Activated naive CD8-positive, alpha-beta T cell treated with anti-CD3 and anti-CD28 coated beads, Interleukin-2, amount 10 ng/mL, durations not matched to agents 7 days and 5 days (primary cell): ENCODE results near the gene CACNA2D2. TPM values are rescaled to one million over a fixed set of nuclear protein-coding genes. Genes with fewer than 3 reads are reported as not detected.

Experiments
- ATAC-seq: fragments of 150-1000 bp; cut with Tn5 transposase; one replicate; pipeline ENCODE4 v1.10.0; 2021; ENCODE audit warnings: low read depth, moderate library complexity
- POLR2A ChIA-PET: fragments of 350-600 bp; sonication (Branson Sonifier 250); formaldehyde crosslinking; loops from one replicate; lab custom pipeline; 2021; ENCODE audit warnings: antibody characterized with exemption; lab: Charles Lee
- DNase-seq: peaks from one replicate; pipeline ENCODE4 v3.0.0; 2021
- H3K27ac Mint-ChIP-seq: one replicate; pipeline ENCODE4 v1.8.0; 2022; ENCODE audit warnings: mild to moderate bottlenecking, mixed read lengths
- H3K27me3 Mint-ChIP-seq: one replicate; pipeline ENCODE4 v1.8.0; 2022; ENCODE audit warnings: mild to moderate bottlenecking, moderate library complexity, mixed read lengths
- H3K36me3 Mint-ChIP-seq: one replicate; pipeline ENCODE4 v1.8.0; 2021; ENCODE audit warnings: mild to moderate bottlenecking, mixed read lengths
- H3K4me1 Mint-ChIP-seq: one replicate; pipeline ENCODE4 v1.8.0; 2021; ENCODE audit warnings: mixed read lengths
- H3K4me3 Mint-ChIP-seq: one replicate; pipeline ENCODE4 v1.8.0; 2022; ENCODE audit warnings: mild to moderate bottlenecking, moderate library complexity, mixed read lengths
- H3K9me3 Mint-ChIP-seq: one replicate; pipeline ENCODE4 v1.8.0; 2021; ENCODE audit warnings: mixed read lengths
- total RNA-seq, 2 experiments: library from RNA; stranded (reverse); gene quantifications; one replicate each; pipeline ENCODE4 v1.2.3, GENCODE V29; 2021

CACNA2D2 gene
- total RNA-seq, 2 experiments from 2014 or later, result 2.1 to 2.5 TPM

- peaks cover 2% of the 10 kb centered on the region for H3K4me1 Mint-ChIP-seq
- no peaks in the 10 kb centered on the region for H3K36me3 Mint-ChIP-seq
- DNase-seq (peak; percentile 55), ATAC-seq (peak; percentile 42)
- peaks cover 52% of the 10 kb centered on the region for H3K27me3 Mint-ChIP-seq
- POLR2A ChIA-PET, result interaction anchor here (1.3 kb wide), 2 partner anchors 12 to 100 kb away, joined by 3 read pairs; no protein-coding TSS in a partner anchor
- peak overlapping the region; percentile 49 for H3K4me3 Mint-ChIP-seq
- H3K9me3 Mint-ChIP-seq, result no peaks in the 10 kb centered on the region
- H3K27ac Mint-ChIP-seq, result no peak overlapping the region
These were observed 630 bp downstream of the CACNA2D2 start for GRCh38 chr3:50502584-50503423.

GRCh38 chr3:50502225-50502583 is 1.2 kb downstream of the CACNA2D2 start:
- peaks cover 49% of the 10 kb centered on the region for H3K27me3 Mint-ChIP-seq
- H3K36me3 Mint-ChIP-seq, result no peaks in the 10 kb centered on the region
- POLR2A ChIA-PET, result interaction anchor here (1.3 kb wide), 1 partner anchor 12 kb away, joined by 3 read pairs; no protein-coding TSS in a partner anchor

DNA sequence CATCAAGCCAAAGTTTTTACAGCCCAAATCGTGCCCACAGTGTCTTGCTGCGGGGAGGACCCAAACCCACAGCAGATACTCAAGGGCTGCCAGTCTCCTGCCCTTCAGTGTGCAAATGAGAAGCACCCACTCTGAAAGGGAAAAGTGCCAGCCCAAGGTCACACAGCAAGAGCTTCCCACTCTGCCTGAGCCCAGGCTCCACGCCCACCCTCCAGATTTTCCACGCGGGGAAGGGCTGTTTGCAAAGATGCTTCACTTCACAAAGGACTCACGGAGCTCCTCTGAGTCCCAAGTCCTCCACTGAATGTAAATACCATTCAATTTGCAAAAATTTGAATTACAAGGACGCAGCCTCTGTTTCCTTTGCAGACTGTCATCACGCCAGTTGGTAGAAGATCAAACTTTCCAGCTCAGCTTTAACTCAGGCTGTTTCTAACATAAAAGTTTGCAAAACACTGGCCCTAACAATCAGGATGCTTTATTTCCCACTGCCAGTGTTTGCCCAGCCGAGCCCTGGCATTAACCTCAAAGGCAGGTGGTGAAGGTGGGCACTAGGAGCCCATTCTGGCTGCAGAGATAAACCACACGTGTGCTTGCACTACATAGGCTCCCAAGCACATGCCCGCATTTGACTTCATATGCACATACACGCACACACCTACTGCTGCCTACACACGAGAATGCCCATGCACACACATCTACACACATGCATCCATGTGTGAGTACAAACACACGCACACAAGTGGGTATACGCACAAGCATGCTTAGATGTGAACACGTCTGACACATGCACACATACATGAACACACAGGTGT is 7.6 kb downstream of the CACNA2D2 start:
- Mint-ChIP-seq H3K27me3 (peaks cover 15% of the 10 kb centered on the region), H3K9me3 (no peaks in the 10 kb centered on the region), H3K4me1 (peaks cover 14% of the 10 kb centered on the region), H3K4me3 (no peak overlapping the region), H3K27ac (no peak overlapping the region), H3K36me3 (no peaks in the 10 kb centered on the region)
- no peak for DNase-seq
- ATAC-seq, result no peak
- POLR2A ChIA-PET, result no interaction called here

More at GRCh38 chr3:50502225-50502583, 1.2 kb downstream of the CACNA2D2 start:
- H3K27ac Mint-ChIP-seq, result no peak overlapping the region
- peaks cover 2% of the 10 kb centered on the region for H3K4me1 Mint-ChIP-seq
- H3K4me3 Mint-ChIP-seq, result no peak overlapping the region
- no peak for ATAC-seq
- no peak for DNase-seq
- H3K9me3 Mint-ChIP-seq, result no peaks in the 10 kb centered on the region

DNA sequence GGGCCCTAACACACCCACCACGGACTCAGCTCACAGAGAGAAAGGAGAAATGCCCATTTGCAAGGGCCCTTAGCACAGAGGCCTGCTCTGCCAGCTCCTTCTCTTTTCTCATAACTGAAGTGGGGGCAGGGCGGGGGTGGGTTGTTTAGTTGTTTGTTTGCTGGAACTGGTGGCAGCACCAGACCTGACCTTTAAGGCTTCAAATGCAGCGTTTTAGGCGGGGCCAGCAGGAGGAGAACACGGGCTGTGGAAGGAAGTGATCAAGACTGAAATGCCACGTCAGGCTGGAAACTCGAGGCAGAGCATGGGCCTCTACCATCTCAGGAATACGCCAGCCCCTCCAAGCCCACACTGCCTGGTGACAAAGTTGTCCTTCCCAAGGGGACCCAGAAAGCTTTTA is 9.3 kb downstream of the CACNA2D2 start:
- Mint-ChIP-seq H3K9me3 (no peaks in the 10 kb centered on the region), H3K4me1 (peaks cover 16% of the 10 kb centered on the region), H3K27ac (no peak overlapping the region), H3K27me3 (peaks cover 2% of the 10 kb centered on the region), H3K36me3 (no peaks in the 10 kb centered on the region), H3K4me3 (no peak overlapping the region)
- DNase-seq (no peak), ATAC-seq (no peak)
- POLR2A ChIA-PET, result no interaction called here

- POLR2A ChIA-PET, result no interaction called here
- Mint-ChIP-seq H3K27me3 (no peaks in the 10 kb centered on the region), H3K27ac (no peak overlapping the region), H3K4me3 (no peak overlapping the region), H3K4me1 (peaks cover 16% of the 10 kb centered on the region), H3K36me3 (no peaks in the 10 kb centered on the region), H3K9me3 (no peaks in the 10 kb centered on the region)
- DNase-seq, result no peak
- no peak for ATAC-seq
These were observed 9.8 kb downstream of the CACNA2D2 start for GRCh38 chr3:50493623-50494022.

DNA sequence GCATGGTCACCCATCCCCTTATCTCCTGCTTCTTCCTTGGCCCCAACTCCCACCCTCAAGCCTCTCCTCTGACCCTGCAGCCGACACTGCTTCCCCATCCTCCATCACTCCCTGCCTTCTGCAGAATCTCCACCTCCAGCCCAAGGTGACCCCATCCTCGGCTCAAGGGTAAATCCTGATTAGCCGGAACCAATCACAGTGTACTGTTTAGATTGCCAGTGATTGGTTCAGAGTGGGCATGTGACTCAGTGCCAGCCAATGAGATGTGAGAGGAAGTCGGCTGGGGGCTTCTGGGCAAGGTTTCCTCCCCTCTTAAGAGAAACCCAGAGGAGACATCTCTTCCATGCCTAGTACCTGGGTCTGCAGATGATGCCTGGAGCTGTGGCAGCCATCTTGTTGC is 10.3 kb downstream of the CACNA2D2 start:
- no peaks in the 10 kb centered on the region for H3K9me3 Mint-ChIP-seq
- POLR2A ChIA-PET, result no interaction called here
- DNase-seq, result no peak
- H3K36me3 Mint-ChIP-seq, result no peaks in the 10 kb centered on the region
- H3K27ac Mint-ChIP-seq, result no peak overlapping the region
- H3K27me3 Mint-ChIP-seq, result no peaks in the 10 kb centered on the region
- peaks cover 16% of the 10 kb centered on the region for H3K4me1 Mint-ChIP-seq
- ATAC-seq, result no peak
- H3K4me3 Mint-ChIP-seq, result no peak overlapping the region

- H3K4me3 Mint-ChIP-seq, result no peak overlapping the region
- no peak for DNase-seq
- no peak overlapping the region for H3K27ac Mint-ChIP-seq
- ATAC-seq, result peak; percentile 43
- POLR2A ChIA-PET, result interaction anchor here (1.0 kb wide), 1 partner anchor 11 kb away, joined by 3 read pairs; no protein-coding TSS in a partner anchor
- H3K36me3 Mint-ChIP-seq, result no peaks in the 10 kb centered on the region
- no peaks in the 10 kb centered on the region for H3K27me3 Mint-ChIP-seq
- peaks cover 22% of the 10 kb centered on the region for H3K4me1 Mint-ChIP-seq
- no peaks in the 10 kb centered on the region for H3K9me3 Mint-ChIP-seq
These were observed 12.4 kb downstream of the CACNA2D2 start for GRCh38 chr3:50491023-50491422.

- no peaks in the 10 kb centered on the region for H3K27me3 Mint-ChIP-seq
- H3K4me3 Mint-ChIP-seq, result no peak overlapping the region
These were observed 13.0 kb downstream of the CACNA2D2 start for GRCh38 chr3:50490424-50490823.

GRCh38 chr3:50487181-50487580 is 16.3 kb downstream of the CACNA2D2 start:
- peaks cover 16% of the 10 kb centered on the region for H3K4me1 Mint-ChIP-seq
- DNase-seq (no peak), ATAC-seq (no peak)
- POLR2A ChIA-PET, result no interaction called here
- no peak overlapping the region for H3K4me3 Mint-ChIP-seq
- H3K36me3 Mint-ChIP-seq, result no peaks in the 10 kb centered on the region
- H3K9me3 Mint-ChIP-seq, result no peaks in the 10 kb centered on the region
- H3K27ac Mint-ChIP-seq, result no peak overlapping the region
- no peaks in the 10 kb centered on the region for H3K27me3 Mint-ChIP-seq

More at GRCh38 chr3:50490424-50490823, 13.0 kb downstream of the CACNA2D2 start:
- Mint-ChIP-seq H3K36me3 (no peaks in the 10 kb centered on the region), H3K4me1 (peaks cover 22% of the 10 kb centered on the region), H3K27ac (no peak overlapping the region), H3K9me3 (no peaks in the 10 kb centered on the region)
- DNase-seq, result no peak
- no peak for ATAC-seq
- POLR2A ChIA-PET, result interaction anchor here (1.0 kb wide), 1 partner anchor 12 kb away, joined by 3 read pairs; no protein-coding TSS in a partner anchor

GRCh38 chr3:50486219-50486888 is 17.1 kb downstream of the CACNA2D2 start:
- Mint-ChIP-seq H3K4me3 (no peak overlapping the region), H3K27ac (no peak overlapping the region), H3K9me3 (no peaks in the 10 kb centered on the region), H3K4me1 (peaks cover 12% of the 10 kb centered on the region), H3K36me3 (no peaks in the 10 kb centered on the region), H3K27me3 (no peaks in the 10 kb centered on the region)
- no peak for DNase-seq
- POLR2A ChIA-PET, result no interaction called here
- no peak for ATAC-seq

- H3K27ac Mint-ChIP-seq, result no peak overlapping the region
These were observed 18.7 kb downstream of the CACNA2D2 start for GRCh38 chr3:50484722-50485121.

DNA sequence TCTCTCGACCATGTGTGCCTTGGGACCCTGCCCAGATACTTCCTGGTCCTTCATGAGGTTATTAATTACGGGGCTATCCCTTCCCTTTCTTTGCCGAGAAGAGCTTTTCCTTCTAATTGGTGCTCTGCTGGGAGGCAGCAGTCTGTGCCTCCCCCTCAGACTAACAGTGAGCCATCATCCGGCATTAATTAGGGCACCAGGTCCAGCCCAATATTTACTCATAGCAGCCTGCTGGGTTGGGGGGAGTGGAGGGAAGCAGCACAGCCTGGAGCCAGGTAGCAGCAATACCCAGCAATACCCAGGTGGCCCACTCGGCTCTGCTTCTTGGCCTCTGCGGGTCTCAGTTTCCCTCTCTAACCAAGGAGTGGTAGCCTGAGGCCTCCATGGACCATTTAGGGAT is 20.1 kb downstream of the CACNA2D2 start:
- Mint-ChIP-seq H3K9me3 (no peaks in the 10 kb centered on the region), H3K27me3 (no peaks in the 10 kb centered on the region), H3K27ac (no peak overlapping the region), H3K4me3 (no peak overlapping the region), H3K36me3 (no peaks in the 10 kb centered on the region), H3K4me1 (peaks cover 9% of the 10 kb centered on the region)
- no peak for DNase-seq
- POLR2A ChIA-PET, result no interaction called here
- ATAC-seq, result no peak

More at GRCh38 chr3:50484722-50485121, 18.7 kb downstream of the CACNA2D2 start:
- H3K27me3 Mint-ChIP-seq, result no peaks in the 10 kb centered on the region
- no peak overlapping the region for H3K4me3 Mint-ChIP-seq
- no peaks in the 10 kb centered on the region for H3K9me3 Mint-ChIP-seq
- H3K4me1 Mint-ChIP-seq, result peaks cover 9% of the 10 kb centered on the region
- POLR2A ChIA-PET, result no interaction called here
- no peak for ATAC-seq
- no peaks in the 10 kb centered on the region for H3K36me3 Mint-ChIP-seq
- DNase-seq, result no peak

DNA sequence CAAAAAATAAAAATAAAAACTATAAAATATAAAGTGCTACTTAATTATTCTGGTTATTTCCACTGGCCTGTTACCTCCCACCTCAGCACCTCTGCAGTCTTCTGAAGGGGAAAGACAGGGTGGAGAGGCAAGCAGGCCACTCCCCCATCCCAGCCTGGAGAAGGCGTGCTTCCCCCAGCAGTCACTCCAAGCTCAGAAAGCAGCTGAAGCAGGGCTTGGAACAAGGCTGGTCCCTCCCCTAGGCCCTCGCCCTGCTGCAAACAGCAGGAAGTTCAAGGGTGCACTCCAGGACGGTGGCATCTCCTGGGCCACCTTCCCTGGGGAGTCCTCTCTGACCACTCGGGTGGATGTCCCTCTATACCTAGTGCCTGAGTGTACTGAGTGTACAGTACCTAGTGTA is 21.4 kb downstream of the CACNA2D2 start:
- Mint-ChIP-seq H3K9me3 (no peaks in the 10 kb centered on the region), H3K27me3 (no peaks in the 10 kb centered on the region), H3K4me3 (no peak overlapping the region), H3K4me1 (peaks cover 9% of the 10 kb centered on the region), H3K36me3 (no peaks in the 10 kb centered on the region), H3K27ac (no peak overlapping the region)
- no peak for ATAC-seq
- POLR2A ChIA-PET, result no interaction called here
- no peak for DNase-seq
